Aorta (tissue), 5 donors: ENCODE results near the gene IL17RD. TPM values are rescaled to one million over a fixed set of nuclear protein-coding genes. Genes with fewer than 3 reads are reported as not detected.
A peak's percentile ranks its signal among the peaks of the same experiment; 100 is the strongest.

Experiments
- ATAC-seq: fragments of 200-7000 bp; cut with Tn5 transposase; one replicate; pipeline ENCODE4 v1.9.1; 2022; ENCODE audit warnings: moderate library complexity; ENCODE audit not compliant: low FRiP score
- DNase-seq, 2 donors: peaks; one replicate each; pipeline ENCODE4 v3.0.0-alpha.2; 2020
- H3K27ac ChIP-seq, 2 donors: one replicate each; pipeline ENCODE4 v1.5.1; 2013; ENCODE audit warnings: low read length in 2 of 2, mild to moderate bottlenecking in 2 of 2, moderate library complexity in 2 of 2, control low read depth in 1 of 2, inconsistent platforms in 1 of 2, low read depth in 1 of 2
- H3K27me3 ChIP-seq, 2 donors: one replicate each; pipeline ENCODE4 v1.6.1; 2013; ENCODE audit warnings: control low read depth in 1 of 2, low read length in 1 of 2, mild to moderate bottlenecking in 1 of 2, moderate library complexity in 1 of 2; ENCODE audit not compliant: insufficient read depth in 2 of 2, control insufficient read depth in 1 of 2
- H3K36me3 ChIP-seq, 2 donors: one replicate each; pipeline ENCODE4 v1.6.1; 2013; ENCODE audit warnings: control low read depth in 1 of 2, low read length in 1 of 2, mild to moderate bottlenecking in 1 of 2; ENCODE audit not compliant: insufficient read depth in 2 of 2, control insufficient read depth in 1 of 2
- H3K4me1 ChIP-seq, 2 donors: one replicate each; pipeline ENCODE4 v1.6.1; 2013; ENCODE audit warnings: low read length in 2 of 2, control low read depth in 1 of 2, mild to moderate bottlenecking in 1 of 2, moderate library complexity in 1 of 2; ENCODE audit not compliant: insufficient read depth in 2 of 2, control insufficient read depth in 1 of 2
- H3K4me3 ChIP-seq, 2 donors: one replicate each; pipeline ENCODE4 v1.5.1; 2013; ENCODE audit warnings: low read length in 2 of 2, control low read depth in 1 of 2, mild to moderate bottlenecking in 1 of 2
- H3K9me3 ChIP-seq: one replicate; pipeline ENCODE4 v1.6.1; 2013; ENCODE audit warnings: mild to moderate bottlenecking, low read length; ENCODE audit not compliant: control insufficient read depth
- WGBS, 2 donors: extraction: QIAGEN DNeasy Blood & Tissue Kit; methylation state at CpG; one replicate each; pipeline ENCODE4 v1.1.7; 2013; 5-methylcytosine and 5-hydroxymethylcytosine counted together
- intact Hi-C, 2 donors: fragments of 100-400 bp; cut with DNase I; formaldehyde crosslinking; loops; one replicate each; pipeline versions ENCODE4 v1.14.2 to v1.15.0; 2022
- polyA plus RNA-seq, 2 donors: library from polyadenylated mRNA; stranded (reverse); fragments of 200-250 nt; gene quantifications; one replicate each; pipeline ENCODE4 v1.2.3, GENCODE V29; 2013
- total RNA-seq, 2 donors: library from RNA; stranded (reverse); fragmentation: NEBNext Ultra II Directional; extraction: Animal tissue kit (Norgen Biotek cat#: 25700); gene quantifications; one replicate each; pipeline ENCODE4 v1.2.1, GENCODE V29; 2021
- donor health status: healthy with polysubstance abuse.
- donor health status: Bipolar disorder and iron deficiency.
- donor health status: DM: no; HTN: no; CAD: no.
- donor health status: DM: no; HTN: no; CAD: no.
- donor health status: DM: yes; HTN: yes; CAD: no.

The IL17RD gene
- total and polyA plus RNA-seq, 4 donors, result 0.63 to 17.0 (median 2.5) TPM

DNA sequence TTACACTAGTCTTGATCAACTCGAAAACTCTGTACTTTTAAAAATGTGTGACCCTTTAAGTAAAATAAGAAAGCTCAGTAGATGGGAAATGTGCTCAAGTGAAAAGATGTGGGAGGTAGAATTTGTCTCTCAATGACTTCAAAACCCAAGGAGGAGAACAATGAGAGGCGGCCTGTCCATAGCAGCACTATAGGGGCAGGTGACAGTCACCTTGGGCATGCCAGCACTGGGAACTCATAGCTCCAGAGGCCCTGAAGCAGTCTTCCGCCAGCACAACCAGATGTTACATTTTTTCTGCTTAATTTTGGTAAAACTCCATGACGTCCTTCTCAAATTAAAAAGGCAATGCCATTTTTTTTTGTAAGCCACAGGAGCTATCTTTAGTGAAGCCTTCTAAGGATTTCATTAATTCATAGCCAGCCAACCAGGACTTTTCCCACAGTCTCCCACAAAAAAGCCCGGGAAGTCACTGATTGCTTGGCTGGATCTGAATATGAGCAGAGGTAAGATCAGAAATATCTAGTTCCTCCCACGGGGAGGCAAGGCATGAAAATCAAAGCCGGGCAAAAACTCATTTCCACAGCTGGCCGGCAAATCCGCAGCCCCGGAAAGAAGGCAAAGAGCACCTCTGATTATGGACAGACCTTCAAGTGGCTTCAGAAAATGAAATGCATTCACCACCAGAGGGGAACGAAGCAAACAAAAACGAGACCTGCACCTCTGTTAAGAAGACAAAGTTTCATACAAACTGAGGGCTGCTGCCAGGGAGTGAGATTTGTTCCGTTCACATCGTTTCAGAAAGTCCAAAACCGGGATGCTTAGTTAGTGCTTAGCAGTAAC, 10.5 kb downstream of the IL17RD start:
- Histone ChIP-seq H3K36me3 (peaks cover 0 to 3% of the 10 kb centered on the region in 2 donors), H3K27ac (no peak overlapping the region), H3K4me3 (no peak overlapping the region), H3K27me3 (no peaks in the 10 kb centered on the region), H3K4me1 (no peaks in the 10 kb centered on the region), H3K9me3 (no peaks in the 10 kb centered on the region)
- WGBS, 2 donors, result 40 to 46% methylated on average over 15 of the region's 15 CpGs
- DNase-seq (no peak), ATAC-seq (no peak)
- intact Hi-C loops, result no loop called here

DNA sequence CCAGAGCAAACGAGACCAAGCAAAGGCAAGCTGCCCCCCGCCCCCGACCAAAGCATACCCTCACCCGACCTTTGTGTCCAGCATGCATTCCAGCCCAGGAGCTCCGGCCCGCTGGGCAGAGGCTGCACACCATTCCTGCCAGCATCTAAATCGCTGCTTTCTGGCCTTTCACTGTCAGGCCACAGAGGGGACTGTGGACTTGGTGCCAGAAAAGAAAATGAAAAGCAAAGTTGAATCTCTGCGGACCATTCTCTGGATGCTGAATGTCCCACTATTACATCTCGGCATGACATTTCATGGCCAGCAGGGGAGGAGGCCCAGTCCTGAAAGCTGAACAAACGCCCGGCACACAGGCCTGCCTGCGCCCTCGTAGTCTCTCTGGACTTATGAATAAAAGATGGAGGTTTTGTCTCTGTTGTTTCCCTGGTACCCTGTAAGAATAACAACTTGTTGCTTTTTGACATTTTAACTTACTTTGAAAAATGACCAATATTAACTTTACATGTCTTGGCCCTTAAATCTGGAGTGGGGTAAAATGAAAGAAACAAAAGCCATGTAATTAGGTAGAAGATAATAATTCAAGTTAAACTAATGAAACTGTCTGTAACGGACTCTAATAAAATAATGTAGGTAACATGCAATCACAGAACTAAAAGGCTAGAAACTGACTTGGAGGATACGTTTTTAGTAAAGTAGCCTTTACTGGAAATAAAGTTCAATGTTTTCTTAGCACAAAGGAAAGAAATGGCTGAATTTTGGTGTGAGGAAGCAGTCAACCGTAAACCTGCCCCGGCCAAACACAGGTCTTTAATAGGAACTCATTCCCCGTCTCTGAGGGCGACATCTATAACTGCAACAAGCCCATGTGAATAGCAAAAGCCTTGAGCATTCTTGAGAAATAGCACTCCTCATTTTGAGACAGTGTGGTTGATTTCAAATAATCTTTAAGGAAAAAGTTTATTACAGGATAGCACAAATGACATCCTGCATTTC, 12.7 kb downstream of the IL17RD start:
- WGBS, 2 donors, result 39 to 44% methylated on average over 19 of the region's 19 CpGs
- peaks cover 0 to 3% of the 10 kb centered on the region in 2 donors for H3K36me3 ChIP-seq
- H3K4me1 ChIP-seq, result no peaks in the 10 kb centered on the region
- intact Hi-C loops, result no loop called here
- H3K9me3 ChIP-seq, result no peaks in the 10 kb centered on the region
- H3K27me3 ChIP-seq, result no peaks in the 10 kb centered on the region
- no peak for DNase-seq
- ATAC-seq, result peak; percentile 64
- H3K27ac ChIP-seq, result no peak overlapping the region
- H3K4me3 ChIP-seq, result no peak overlapping the region

DNA sequence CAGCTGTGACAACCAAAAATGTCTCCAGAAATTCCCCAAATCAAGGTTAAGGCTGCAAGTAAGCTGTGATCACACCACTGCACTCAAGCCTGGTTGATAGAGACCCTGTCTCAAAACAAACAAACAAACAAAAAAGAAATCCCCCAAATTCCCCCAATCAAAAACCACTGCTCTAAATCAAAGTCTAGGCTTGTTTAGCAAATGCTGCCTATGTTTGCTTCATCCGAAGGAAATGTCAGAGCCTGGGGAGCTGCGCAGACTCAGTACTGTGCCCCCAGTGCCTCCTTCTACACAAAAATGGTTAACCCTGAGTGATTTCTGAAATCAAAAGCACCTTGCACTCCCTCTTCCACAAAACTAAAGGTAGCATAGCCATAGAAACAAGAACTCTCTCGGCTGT, 13.4 kb downstream of the IL17RD start:
- Histone ChIP-seq H3K36me3 (peaks cover 0 to 3% of the 10 kb centered on the region in 2 donors), H3K4me1 (no peaks in the 10 kb centered on the region), H3K9me3 (no peaks in the 10 kb centered on the region), H3K27ac (no peak overlapping the region), H3K4me3 (no peak overlapping the region), H3K27me3 (no peaks in the 10 kb centered on the region)
- ATAC-seq, result no peak
- no peak for DNase-seq
- intact Hi-C loops, result no loop called here
- WGBS, 2 donors, result 50 to 57% methylated on average over 3 of the region's 3 CpGs

DNA sequence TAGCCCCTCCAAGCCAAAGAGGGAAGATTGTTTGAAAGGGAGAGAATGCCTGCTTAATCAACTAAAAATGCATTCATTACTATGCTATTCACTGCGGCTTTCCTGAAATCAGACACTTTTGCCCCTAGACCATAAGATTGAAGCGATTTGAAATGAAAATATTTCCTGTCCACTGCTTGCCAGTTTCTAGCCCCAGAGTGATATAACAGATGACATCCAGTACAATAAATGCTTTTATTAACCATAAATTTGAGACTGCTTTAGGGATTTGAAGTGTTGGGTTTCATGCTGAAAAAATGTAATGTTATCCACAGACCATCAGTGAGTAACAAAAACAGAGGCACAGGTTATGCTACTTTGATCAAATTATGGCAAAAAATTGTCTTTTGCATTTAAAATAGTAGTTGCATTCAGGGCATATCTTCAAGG, 14.1 kb downstream of the IL17RD start:
- H3K9me3 ChIP-seq, result no peaks in the 10 kb centered on the region
- no peak overlapping the region for H3K4me3 ChIP-seq
- ATAC-seq (no peak), DNase-seq (no peak)
- 68 to 73% methylated on average over 2 of the region's 2 CpGs for WGBS, 2 donors
- no peaks in the 10 kb centered on the region for H3K27me3 ChIP-seq
- intact Hi-C loops, result no loop called here
- peaks cover 0 to 3% of the 10 kb centered on the region in 2 donors for H3K36me3 ChIP-seq
- H3K27ac ChIP-seq, result no peak overlapping the region
- no peaks in the 10 kb centered on the region for H3K4me1 ChIP-seq

DNA sequence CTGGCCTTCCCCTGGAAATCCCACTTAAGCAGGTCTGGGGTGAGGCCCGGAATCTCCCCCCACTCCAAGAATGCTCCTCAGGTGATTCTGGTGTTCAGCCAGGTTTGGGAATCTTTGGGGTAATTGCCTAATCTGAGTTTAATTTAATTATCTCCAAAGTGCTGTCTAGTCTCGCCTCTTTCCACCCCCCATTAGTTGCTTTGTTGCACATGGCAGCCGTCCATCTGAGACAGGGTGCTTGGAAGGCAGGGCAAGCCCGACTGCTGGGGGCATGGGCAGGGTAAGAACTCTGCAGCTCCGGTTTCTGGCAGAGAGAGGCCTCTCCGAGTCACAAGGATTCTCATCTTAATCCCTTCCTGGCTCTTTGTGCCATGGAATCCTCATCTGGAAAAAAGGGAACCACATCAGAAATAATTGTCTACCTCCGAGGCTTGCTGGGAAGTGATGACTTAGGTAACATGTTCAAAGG, 15.0 kb downstream of the IL17RD start:
- ATAC-seq (no peak), DNase-seq (no peak)
- no peak overlapping the region for H3K27ac ChIP-seq
- WGBS, 2 donors, result 46 to 50% methylated on average over 7 of the region's 7 CpGs
- no peaks in the 10 kb centered on the region for H3K4me1 ChIP-seq
- intact Hi-C loops, result no loop called here
- H3K4me3 ChIP-seq, result no peak overlapping the region
- H3K9me3 ChIP-seq, result no peaks in the 10 kb centered on the region
- H3K36me3 ChIP-seq, result peaks cover 0 to 3% of the 10 kb centered on the region in 2 donors
- H3K27me3 ChIP-seq, result no peaks in the 10 kb centered on the region

DNA sequence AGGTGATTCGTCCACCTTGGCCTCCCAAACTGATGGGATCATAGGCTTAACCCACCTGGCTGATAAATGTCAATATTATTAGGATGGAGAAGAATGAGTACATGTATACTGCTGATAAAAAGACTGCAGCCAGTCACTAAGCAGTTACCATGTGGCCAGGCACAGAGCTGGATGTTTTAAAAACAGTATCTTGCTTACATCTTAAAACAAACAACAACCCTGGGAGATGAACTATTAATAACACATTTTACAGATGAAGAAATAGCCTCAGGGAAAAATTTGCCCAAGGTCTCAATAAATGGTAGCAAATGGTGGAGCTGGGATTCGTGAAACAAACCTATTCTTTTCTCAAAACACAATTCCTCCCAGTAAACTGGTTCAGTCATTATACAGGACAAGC, 18.1 kb downstream of the IL17RD start:
- Histone ChIP-seq H3K4me3 (no peak overlapping the region), H3K36me3 (peaks cover 0 to 3% of the 10 kb centered on the region in 2 donors), H3K27me3 (no peaks in the 10 kb centered on the region), H3K9me3 (no peaks in the 10 kb centered on the region), H3K4me1 (no peaks in the 10 kb centered on the region), H3K27ac (no peak overlapping the region)
- ATAC-seq (no peak), DNase-seq (no peak)
- intact Hi-C loops, result no loop called here
- 89 to 96% methylated on average over 2 of the region's 2 CpGs for WGBS, 2 donors

DNA sequence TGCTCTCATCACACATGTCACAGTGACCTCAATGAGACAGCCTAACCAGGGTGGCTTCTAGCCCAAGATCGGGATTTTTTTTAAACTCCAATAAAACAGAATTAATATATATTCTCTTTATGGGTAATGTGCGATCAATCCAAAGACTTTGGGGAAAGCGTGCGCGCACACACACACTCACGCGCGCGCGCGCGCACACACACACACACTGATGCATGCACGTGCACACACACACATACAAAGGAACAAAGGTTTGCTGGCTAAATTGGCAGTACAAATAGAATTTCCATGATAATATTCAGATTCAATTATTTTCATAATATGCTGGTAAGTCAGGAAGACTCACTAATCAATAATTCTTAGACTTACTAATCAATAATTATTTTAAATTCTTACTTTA, 19.3 kb downstream of the IL17RD start:
- Histone ChIP-seq H3K27ac (no peak overlapping the region), H3K36me3 (peaks cover 0 to 3% of the 10 kb centered on the region in 2 donors), H3K4me1 (no peaks in the 10 kb centered on the region), H3K27me3 (no peaks in the 10 kb centered on the region), H3K4me3 (no peak overlapping the region), H3K9me3 (no peaks in the 10 kb centered on the region)
- intact Hi-C loops, result no loop called here
- DNase-seq, result no peak
- WGBS, 2 donors, result 91 to 94% methylated on average over 13 of the region's 13 CpGs
- ATAC-seq, result no peak

DNA sequence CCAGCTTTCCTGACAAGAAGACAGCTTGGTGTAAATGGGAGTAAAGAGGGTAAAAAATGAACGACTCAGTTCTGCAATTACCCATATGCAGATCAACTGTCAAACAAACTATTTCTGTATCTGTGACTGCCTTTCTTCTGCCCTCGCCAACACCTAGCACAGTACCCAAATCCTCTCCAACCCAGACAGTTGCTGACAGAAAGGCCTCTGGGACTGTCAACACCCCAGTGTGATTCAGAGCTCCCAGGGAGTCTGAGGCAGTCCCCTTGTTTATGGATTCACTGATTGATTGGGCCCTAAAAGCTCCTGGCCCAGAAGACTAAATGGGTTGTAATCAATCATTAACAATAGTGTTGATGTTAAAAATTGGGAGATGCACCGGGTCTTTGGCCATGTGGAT, 20.2 kb downstream of the IL17RD start:
- Histone ChIP-seq H3K4me1 (no peaks in the 10 kb centered on the region), H3K36me3 (no peaks in the 10 kb centered on the region), H3K4me3 (no peak overlapping the region), H3K9me3 (no peaks in the 10 kb centered on the region), H3K27me3 (no peaks in the 10 kb centered on the region), H3K27ac (no peak overlapping the region)
- intact Hi-C loops, result no loop called here
- WGBS, 2 donors, result 79 to 83% methylated on average over 3 of the region's 3 CpGs
- no peak for DNase-seq
- ATAC-seq, result no peak
